HG03095 (cell line): ENCODE data around the gene GNG2.

Experiments
- ATAC-seq: cut with Tn5 transposase; IDR thresholded peaks from one replicate; pipeline ENCODE4 v1.9.1; 2021; ENCODE audit warnings: moderate library complexity; ENCODE audit not compliant: unreplicated experiment

Gene GNG2

DNA sequence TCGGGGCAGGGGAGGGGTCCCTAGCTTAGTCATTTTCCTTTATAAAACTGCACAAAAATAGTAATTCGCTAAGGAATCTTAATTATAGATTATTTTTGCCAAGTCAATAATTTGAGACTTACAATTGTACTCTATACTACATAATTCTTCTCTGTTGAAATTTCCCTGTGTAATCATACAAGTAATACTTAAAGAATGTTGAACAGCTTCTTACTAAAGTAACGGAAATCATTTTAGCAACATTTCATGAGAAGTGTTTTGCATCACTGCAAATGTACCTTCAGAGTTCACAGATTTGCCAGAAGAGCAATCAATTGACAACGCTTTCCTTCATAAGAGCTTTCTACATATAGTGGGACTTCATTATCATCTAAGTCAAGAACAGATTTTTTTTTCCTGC lies 7.9 kb upstream of the GNG2 start:
- ATAC-seq = no peak

GRCh38 chr14:51855234-51855633 lies 5.2 kb upstream of the GNG2 start:
- ATAC-seq = no peak

- no peak for ATAC-seq
Observed at GRCh38 chr14:51856792-51857296, 3.6 kb upstream of the GNG2 start.

DNA sequence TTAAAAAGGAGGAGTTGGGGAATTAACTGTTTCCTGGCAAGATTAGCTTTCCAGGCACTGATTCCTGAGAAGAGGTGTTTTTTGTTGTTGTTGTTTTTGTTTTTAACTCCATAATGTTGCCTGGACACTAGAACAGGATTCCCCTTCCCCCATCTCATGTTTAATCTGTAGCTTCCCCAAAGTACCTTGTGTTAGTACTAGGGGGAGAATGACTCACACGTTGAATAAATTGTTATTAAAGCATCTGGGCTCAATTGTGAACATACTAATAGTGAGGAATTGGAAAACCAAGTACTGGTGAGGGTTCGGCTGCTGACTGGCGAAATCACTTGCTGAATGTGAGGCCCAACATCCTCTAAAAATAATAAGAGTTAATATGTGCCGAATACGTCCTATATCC lies 1.3 kb upstream of the GNG2 start:
- no peak for ATAC-seq

- no peak for ATAC-seq
Observed at GRCh38 chr14:51860825-51861499, 550 bp downstream of the GNG2 start.

DNA sequence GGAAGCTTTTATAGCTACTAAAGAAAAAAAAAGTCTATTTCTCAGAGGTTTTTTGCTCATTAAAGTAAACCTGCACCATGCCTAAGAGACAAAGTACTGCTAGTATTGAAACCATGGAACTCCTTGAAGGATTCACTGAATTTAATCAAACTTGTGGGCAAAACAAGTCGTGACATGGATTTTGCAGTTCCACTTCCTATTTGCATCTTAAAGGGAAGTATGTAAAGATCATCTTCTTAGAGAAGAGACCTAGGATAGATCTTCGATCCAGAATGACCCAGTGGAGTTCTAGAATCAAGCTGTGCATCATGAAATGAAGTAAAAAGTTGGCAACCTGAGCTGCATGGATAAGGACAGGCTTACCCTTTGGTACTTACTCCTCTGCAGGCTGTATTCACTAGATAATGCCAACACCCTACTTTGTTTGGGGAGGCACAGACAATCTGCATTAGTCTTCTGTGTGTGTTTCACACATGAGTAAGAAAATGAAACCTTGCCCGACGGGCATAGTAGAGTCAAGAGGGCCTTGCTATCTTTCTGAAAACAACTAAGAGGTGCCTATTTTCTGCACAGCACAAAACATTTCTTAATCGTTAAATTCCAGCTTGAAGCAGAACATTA lies 1.9 kb downstream of the GNG2 start:
- no peak for ATAC-seq

DNA sequence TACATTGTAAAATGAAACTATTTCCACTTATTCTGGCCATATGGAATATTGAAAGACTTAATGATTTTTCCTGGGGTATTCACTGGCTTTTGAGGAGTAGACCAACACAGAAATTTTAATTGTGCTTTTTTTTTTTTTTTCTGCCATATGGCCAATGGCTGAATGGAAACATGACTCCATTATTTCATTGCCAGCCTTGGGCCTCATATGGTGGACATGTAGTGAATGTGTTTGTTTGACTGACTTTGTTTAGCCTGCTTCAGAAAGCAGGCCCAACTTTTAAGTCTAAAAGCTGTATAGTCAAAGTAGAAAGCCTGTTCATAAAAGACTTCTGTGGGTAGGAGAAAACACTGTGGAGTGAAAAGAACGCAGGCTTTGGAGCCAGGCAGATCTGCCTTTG lies 2.4 kb downstream of the GNG2 start:
- no peak for ATAC-seq

DNA sequence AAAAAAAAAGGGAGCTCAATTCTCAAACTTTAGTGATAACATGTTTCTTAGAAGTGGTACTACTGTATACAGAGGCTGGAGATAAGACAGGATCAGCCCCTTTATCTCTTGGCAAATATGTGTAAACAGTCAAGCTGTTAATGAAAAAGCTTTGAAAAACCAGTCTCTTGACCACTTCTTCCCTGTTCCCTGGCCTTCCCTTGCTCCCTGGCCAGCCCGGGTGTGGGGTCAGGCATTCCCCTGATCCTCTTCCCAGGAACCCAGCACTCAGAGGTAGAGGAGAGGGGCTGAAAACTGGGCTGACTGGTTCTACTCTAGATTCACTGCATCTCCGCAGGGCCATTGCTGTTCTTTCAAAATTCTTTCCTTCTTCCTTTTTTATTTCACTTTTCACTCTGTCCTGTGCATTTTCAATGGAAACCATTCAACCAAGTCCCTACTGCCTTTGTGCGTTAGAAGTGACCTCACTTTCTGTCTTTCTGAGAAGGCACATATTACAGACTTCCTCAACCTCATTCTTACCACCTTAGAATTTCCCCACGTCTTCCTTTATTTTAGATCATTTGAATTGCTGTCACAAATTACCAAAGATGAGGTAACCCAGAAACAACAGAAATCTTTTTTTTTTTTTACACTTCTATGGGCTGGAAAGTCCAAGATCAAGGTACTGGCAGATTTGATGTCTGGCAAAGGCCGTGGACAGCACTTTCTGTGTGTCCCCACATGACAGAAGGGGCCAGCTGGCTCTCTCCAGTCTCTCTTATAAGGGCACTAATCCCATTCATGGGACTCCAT lies 5.7 kb downstream of the GNG2 start:
- ATAC-seq = peak; percentile 43

- no peak for ATAC-seq
Observed at GRCh38 chr14:51867741-51868140, 7.3 kb downstream of the GNG2 start.

DNA sequence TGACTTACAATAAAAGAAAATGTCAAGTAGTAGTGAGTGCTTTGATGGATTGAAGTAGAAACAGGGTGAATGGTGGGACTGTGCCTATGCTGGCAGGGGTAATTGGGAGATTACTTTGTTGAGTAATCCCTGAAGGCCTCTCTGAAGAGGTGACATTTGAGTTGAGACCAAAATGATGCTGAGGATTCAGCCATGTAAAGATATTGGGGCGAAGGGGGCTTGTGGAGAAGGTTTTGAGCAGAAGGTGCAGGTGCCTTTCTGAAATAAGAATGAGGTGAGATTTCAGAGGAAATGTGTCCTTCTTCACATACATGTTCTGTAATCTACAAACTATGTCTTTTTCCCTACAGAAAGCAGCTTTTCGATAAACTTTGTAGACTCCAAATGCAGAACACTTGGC lies 8.0 kb downstream of the GNG2 start:
- no peak for ATAC-seq

DNA sequence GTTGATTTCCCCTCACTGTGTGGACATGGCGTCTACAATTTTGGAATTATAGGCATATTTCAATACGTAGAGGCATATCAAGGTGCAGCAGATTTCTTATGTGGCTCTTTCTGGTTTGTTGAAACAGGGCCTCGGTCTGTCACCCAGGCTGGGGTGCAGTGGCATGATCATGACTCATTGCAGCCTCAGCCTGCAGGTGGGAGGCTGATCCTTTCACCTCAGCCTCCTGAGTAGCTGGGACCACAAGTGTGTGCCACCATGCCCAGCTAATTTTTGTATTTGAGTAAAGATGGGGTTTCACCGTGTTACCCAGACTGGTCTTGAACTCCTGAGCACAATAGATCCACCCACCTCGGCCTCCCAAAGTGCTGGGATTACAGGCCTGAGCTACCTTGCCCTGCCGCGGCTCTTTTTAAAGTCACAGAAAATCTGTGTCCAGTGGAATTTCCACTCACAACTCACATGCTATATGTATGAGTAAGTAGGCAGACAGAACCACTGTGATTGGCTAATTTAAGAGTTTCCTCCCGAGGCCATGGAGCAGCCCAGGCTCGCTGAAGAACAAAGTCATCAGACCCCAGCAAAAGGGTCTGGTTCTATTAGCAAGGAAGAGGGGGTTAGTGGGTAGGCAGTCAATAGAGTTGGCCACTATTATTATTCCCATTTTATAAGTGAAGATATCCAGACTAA lies 9.1 kb downstream of the GNG2 start:
- ATAC-seq = no peak

GRCh38 chr14:51870606-51871005 lies 10.2 kb downstream of the GNG2 start:
- ATAC-seq = no peak

- ATAC-seq = no peak
Observed at GRCh38 chr14:51871846-51872245, 11.4 kb downstream of the GNG2 start.

GRCh38 chr14:51872396-51872795 lies 12.0 kb downstream of the GNG2 start:
- no peak for ATAC-seq

DNA sequence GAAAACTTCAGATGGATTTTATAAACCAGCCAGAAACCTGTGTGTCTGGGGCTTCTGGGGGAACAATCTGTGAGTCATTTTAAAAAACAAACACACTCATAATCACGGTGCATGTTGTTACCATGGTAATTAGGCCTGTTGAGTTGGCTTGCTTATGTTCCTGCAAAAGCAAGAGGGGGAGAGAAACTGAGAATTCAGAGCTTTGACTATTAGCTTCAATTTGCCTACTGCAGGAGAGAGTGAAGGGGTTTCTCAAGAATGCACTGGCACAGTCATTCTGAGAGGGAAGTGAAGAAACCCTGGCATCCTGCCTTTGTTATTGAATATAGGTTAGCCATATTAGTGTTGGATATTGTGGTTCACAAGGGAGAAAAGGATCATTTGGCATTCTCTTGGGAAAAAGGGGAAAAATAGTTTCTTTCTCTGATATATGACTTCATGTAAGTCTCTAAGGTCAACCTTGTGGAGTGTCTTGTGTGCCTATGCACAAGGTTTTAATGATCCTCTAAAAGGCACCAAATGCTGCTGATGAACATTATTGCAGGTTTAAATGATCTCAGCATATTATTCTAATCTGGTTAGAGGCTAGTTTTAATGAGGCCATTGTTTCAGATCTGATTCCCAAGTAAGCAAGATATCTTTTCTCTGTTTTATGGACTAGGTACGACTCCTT lies 12.9 kb downstream of the GNG2 start:
- ATAC-seq = peak; percentile 85

GRCh38 chr14:51877810-51878209 lies 17.4 kb downstream of the GNG2 start:
- no peak for ATAC-seq

DNA sequence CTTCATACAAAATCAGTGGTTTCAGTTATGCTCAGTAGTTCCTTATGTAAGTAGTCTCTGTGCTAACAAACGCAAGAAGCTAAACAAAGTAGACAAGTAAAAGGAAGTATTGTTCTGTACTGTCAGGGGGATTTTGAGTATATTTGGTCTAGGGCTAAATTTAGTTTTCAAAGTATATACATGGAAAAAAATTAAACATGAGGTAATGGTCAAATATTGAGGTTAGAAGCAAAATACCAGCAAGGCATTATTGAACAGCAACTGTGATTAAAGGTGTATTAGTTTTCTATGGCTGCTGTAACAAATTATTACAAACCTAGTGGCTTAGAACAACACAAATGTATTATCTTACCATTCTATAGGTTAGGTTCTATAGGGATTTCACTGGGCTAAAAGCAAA lies 18.8 kb downstream of the GNG2 start:
- peak; percentile 41 for ATAC-seq

GRCh38 chr14:51880835-51881580 lies 20.6 kb downstream of the GNG2 start:
- ATAC-seq = peak; percentile 75

- ATAC-seq = no peak
Observed at GRCh38 chr14:51881636-51882035, 21.2 kb downstream of the GNG2 start.

- ATAC-seq = no peak
Observed at GRCh38 chr14:51883232-51883631, 22.8 kb downstream of the GNG2 start.
